Measurements from ENCODE around the gene NDUFS8.

The NDUFS8 gene

GRCh38 chr11:68052137-68052873 is 21.8 kb downstream of the NDUFS8 start:
- DNase-seq = no peak

DNA sequence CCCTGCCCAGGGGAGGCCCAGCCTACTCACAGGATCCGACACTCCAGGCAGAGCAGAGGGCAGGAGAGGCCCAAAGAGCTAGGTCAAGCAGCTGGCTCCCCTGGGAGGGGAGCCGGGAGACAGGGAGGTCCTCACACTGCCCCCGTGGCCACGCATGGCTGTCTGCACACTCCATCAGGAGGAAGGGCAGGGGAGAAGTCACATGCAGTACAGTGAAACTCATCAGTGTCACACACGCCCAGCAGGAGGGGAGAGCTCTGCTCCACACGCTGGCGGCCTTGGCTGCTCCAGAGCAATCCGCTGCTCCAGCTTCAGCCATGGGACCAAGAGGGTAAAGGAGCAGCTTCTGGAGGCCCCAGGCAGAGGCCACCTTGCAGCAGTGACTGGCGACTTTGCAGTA is 22.6 kb downstream of the NDUFS8 start:
- DNase-seq = no peak

- DNase-seq = no peak
Measured at GRCh38 chr11:68053981-68054812, 23.7 kb downstream of the NDUFS8 start.

DNA sequence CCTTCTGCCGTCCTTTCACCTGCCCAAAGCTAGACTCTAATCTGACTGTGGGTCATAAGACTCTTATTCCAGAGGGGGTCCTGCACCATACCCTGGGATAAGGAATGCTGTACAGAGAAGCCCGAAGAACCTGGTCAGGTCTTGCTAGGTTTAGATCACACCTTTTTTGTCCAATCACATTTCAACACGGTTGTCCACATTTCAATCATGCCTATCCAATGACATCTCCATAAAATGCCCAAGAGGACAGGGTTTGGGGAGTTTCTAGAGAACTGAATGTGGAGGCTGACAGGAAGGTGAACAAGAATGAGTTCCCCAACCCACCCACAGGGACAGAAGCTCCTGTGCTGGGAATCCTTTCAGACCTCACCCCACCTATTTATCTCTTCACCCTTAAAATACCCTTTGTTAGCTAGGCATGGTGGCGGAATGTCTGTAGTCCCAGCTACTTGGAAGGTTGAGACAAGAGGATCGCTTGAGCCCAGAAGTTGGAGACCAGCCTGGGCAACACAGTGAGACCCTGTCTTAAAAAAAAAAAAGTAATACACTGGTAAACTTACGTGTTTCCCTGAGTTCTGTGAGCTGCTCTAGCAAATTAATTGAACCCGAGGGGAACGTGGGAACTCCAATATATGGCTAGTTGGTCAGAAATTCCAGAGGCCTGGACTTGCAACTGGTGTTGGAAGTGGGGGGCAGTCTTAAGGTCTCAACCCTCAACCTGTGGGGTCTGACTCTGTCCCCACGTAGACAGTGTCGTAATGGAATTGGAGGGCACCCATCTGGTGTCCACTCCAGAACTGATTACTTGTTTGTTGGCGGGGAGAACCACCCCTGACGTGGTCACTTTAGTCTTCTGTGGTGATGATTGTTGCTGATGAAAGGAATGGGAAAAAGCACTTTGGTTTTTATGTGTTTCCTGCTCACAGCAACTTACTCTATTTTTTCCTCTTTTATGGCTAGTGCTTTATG is 26.1 kb downstream of the NDUFS8 start:
- DNase-seq = no peak

- no peak for DNase-seq
Measured at GRCh38 chr11:68057807-68058206, 27.3 kb downstream of the NDUFS8 start.

DNA sequence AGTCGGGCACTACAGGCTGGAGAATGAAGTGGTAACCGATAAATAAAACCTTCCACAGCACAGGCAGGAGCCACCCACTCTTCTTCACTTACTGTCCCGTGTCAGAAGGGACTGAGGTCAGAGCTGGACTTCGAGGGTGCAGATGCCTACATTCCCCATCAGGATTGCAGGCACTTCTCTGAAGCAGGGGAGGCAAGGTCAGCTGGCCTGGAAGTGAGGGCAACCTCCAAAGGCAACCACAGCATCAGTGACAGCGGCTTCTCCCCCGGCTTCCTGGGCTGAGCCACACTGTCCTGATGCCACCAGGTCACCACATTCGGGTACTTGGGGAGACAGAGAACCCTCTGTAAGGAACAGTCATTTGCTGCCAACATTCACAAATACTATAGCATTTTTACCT is 31.0 kb downstream of the NDUFS8 start:
- no peak for DNase-seq

GRCh38 chr11:68064926-68065325 is 34.4 kb downstream of the NDUFS8 start:
- DNase-seq = no peak

GRCh38 chr11:68065841-68066240 is 35.4 kb downstream of the NDUFS8 start:
- DNase-seq = no peak

DNA sequence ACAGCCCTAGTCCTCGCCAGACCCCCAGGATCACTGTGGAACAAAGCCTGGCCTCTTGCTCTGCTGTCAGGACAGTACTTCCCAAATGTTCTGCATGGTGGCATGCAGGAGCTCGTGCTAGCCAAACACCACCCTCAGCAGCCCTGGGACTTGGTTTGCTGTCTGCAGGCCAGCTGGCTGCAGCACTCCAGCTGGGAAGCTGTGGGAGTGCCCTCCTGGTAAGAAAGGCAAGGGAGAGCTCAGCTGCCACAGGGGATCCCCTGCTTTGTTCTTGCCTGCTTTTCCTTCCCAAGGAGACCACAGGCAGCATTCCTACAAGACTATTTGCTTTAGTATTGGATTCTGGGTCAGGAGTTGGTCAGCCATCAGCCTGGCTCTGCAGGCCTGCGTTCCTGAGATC is 36.3 kb downstream of the NDUFS8 start:
- no peak for DNase-seq

DNA sequence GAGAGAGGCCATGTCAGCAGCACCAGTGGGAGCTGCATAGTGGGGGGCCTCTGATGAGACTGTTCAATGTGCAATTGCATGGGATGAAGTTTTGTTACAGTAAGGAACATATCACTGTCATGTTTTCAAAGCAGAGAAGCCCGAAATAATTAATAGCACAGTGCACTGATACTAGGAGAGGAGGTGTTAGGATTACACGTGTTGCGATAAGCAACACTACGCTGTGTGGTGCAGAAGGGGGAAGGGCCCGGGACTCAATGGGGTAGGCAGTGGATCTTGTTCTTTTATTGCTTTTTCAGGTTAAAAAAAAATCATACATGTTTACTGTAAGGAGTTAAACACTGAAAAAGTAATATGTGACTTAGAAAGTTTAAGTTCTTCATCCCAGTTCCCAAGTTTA is 37.5 kb downstream of the NDUFS8 start:
- DNase-seq = no peak

DNA sequence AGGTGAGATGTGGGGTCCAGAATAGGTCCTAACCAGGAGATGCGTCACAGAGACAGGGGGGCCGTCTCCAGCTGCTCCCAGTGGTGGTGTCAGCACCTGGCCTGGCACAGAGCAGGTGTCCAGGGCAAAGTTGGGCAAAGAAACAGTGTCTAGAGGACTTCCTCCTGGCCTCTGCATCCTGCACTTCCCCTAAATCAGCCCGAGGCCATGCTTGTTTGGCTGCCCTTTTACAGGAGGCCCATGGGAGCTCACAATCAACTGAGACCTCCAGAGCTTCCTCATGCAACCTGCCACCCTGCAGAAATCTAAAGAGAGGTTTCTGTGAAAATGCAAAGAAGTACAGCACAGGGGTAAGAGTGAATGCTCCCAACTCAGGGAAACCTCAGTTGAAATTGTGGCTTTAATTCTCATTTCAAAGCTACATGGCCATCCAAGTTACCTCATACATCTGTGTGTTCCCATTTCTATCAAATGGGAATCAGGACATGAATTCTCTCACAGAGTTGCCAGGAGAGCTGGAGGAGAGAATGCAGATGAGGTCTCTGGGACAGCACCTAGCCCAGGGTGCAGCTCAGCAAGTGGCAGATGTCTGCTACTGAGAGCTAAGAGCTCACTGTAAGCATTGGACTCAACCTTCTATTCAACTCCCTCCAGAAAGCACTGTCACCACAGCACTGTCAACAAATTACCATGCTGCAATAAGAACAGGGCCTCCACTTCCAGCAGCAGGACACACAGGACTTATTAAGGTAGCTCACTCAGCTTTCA is 41.0 kb downstream of the NDUFS8 start:
- no peak for DNase-seq

DNA sequence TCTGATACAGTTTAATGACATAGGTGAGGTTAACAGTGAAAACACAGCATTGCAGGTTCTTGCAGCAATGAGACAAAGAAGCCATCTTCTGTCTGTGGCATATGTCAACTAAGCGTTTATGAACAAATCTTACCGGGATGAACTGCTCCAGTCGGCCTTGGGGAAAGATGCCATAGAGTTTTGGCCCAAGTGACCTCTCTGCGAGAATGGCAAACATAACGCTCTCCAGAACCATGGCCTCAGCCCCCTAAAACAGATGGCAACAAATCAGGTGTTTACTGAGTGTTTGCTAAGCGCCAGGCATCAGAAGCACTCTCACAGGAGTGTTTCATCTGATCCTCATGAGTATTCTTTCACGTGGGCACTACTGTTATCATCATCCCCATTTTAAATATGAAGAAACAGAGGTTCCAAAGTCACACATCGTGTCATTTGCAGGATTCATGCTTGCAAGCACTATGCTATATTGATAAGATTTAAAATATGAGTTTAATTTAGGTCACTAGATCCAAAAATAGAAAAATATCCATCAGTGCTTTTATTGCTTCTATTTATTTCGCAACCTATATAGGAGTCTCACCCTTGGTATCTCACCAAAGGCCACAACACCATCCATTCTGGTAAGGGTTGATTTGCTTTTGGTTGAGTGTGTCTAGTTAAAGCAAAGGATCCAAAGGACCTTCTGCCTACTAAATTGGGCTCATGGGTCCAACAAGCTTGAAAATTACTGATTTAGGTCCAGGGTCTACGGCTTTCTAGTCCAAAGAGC is 44.3 kb downstream of the NDUFS8 start:
- DNase-seq = no peak

DNA sequence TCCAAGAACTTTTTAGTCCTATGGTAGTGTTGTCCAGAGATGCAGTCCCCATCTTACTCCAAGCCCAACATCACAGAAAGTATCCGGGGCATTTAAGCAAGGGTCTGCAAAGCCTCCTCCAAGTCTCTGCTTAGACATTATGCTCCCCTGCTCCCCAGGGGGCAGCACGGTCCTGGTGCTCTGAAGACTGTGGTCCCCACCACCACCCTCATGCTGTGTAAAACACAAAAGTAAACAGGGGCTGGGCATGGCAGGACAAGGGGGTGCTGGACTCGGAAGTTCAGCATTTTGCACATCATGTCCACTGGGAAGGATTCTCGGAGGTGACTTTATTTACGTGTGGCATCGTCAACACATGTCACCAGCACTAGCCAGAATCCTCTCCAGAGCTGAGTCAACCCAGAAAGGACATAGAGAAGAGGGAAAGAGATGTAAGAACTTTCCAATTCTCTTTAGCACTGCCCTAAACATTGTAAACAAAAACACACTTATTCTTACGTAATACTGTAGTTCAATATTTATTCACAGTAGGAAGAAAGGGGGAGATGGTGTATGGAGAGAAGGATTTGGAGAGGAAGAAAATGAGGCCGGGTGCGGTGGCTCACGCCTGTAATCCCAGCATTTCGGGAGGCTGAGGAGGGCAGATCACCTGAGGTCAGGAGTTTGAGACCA is 46.0 kb downstream of the NDUFS8 start:
- DNase-seq = no peak

DNA sequence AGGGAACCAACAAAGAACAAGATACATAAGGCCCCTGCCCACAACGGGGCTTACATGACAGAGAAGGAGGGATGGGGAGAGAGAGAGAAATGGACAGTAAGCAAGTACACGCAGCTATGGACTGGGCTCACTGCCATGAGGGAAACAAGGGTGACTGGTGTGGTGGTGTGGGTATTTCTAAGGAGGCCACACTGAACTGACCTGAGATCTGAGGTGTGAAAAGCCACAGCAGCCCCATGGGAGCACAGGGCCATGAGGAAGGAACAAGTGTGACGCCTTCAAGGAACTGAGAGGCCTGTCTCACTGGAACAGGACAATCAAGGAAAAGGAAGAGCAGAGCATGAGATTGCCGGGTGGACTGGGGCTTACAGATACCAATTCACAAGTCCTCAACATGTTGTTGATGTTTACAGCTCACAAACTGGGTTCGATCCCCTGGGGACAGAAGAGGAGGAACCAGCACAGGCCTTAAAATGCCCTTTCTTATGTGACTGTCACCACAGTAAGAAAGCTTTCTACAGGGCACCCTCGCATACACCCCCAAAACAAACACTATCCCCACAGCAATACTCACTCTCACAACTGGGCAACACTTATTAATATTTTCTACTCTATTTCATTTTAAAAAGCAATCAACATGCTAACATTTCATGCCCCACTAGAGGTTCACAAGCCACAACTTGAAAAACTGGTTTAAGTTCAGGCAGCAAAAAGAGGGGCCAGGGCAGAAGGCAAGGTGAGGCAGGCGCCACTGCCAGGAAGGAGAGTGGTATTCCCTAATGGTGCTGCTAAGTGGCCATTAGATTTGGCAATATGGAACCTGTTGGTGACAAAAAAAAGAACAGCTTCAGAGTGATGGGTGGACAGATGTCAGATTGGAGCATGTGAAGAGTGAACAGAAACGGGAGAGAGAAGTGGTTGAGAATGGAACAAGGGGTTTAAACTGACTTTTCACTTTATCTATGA is 47.4 kb downstream of the NDUFS8 start:
- DNase-seq = no peak

GRCh38 chr11:68080860-68081259 is 50.4 kb downstream of the NDUFS8 start:
- no peak for DNase-seq

DNA sequence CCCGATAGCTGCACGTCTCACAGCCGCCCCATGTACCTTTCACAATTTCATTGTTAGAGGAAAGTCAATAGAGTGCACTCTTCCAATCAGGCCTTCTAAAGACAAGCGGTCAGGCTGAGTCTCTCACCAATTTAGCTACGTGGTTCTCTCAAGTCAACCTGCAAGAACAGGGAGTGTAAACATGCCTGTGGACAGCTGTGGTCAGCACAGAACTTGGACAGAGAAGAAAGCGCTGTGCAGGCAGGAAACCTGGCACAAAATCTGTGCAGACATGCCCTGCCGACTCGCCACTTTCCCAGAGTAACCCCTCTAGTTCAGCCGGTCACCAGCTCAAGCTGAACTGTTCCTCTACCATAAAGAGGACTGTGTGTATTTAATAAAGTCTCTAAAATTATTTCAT is 51.2 kb downstream of the NDUFS8 start:
- no peak for DNase-seq

DNA sequence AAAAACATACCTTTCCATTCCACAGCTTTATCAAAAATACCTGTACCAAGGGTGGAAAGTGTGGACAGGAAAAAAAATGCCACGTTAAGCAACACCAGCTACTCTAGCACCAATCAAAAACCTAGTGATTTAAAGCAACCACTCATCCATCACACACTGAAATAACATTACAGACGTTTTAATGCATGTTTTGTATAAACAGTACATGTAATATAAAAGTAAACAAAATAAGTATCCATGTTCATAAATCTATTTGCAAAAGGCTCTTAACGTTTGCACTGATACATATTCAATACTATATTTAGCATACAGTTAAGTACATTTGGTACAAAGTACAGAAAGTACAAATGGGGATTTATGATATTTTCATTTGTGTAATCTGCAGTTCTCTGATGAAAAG is 52.0 kb downstream of the NDUFS8 start:
- DNase-seq = no peak

DNA sequence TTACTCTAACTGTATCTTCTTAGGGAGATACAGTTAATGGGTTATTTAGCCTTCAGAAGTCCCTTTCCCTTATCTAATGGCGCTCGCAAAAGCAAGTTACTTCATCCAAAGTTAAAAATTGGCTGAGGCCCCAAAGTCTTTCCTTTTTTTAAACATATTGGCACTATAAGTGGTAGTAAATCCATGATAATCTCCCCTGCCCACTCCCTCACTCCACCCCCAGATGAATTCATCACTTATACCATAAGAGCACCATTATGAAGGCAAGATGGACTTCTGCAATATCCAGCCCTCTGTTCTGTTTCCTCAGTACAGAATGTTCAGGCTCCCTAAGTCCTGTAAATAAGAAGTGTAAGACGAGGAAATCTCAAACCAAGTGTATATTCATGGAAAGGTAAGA is 53.0 kb downstream of the NDUFS8 start:
- no peak for DNase-seq

All from stimulated activated naive CD4-positive, alpha-beta T cell treated with Interleukin-2 at 50 U/mL for 16 hours (primary cell).